Measurements from ENCODE around the gene POLR3A. TPM values are rescaled to one million over a fixed set of nuclear protein-coding genes. Genes with fewer than 3 reads are reported as not detected.

Gene POLR3A
- total RNA-seq, 2 experiments from 2014 or later: 17.0 to 18.5 TPM

Other genes starting within 250 kb of the POLR3A start
- 1 to 10 TPM; 3.2 to 3.5 TPM for gene DLG5, start 102.8 kb downstream of the POLR3A start, total RNA-seq
- 1,000 to 10,000 TPM; 1,446 to 1,455 TPM for gene RPS24, start 4.3 kb upstream of the POLR3A start, total RNA-seq